Activated CD4-positive, alpha-beta memory T cell treated with anti-CD3 and anti-CD28 coated beads for 36 hours (primary cell): ENCODE data around the gene MYB. TPM values are rescaled to one million over a fixed set of nuclear protein-coding genes. Genes with fewer than 3 reads are reported as not detected.

Experiments
- CTCF ChIA-PET: fragments of 350-600 bp; sonication (Branson Sonifier 250); formaldehyde crosslinking; loops from one replicate; lab custom pipeline; 2021; ENCODE audit warnings: antibody characterized with exemption, inconsistent platforms; lab: Charles Lee
- POLR2A ChIA-PET: fragments of 350-600 bp; sonication (Branson Sonifier 250); formaldehyde crosslinking; loops from one replicate; lab custom pipeline; 2021; ENCODE audit warnings: antibody characterized with exemption; lab: Charles Lee
- DNase-seq: peaks from one replicate; pipeline ENCODE4 v3.0.0-alpha.2; 2020
- H3K27ac Mint-ChIP-seq: one replicate; pipeline ENCODE4 v1.8.0; 2021; ENCODE audit warnings: mixed read lengths
- H3K27me3 Mint-ChIP-seq: one replicate; pipeline ENCODE4 v1.8.0; 2021; ENCODE audit warnings: mixed read lengths
- H3K36me3 Mint-ChIP-seq: one replicate; pipeline ENCODE4 v1.8.0; 2021; ENCODE audit warnings: mixed read lengths
- H3K4me1 Mint-ChIP-seq: one replicate; pipeline ENCODE4 v1.8.0; 2021; ENCODE audit warnings: low read depth, mixed read lengths
- H3K4me3 Mint-ChIP-seq: one replicate; pipeline ENCODE4 v1.8.0; 2021; ENCODE audit warnings: mild to moderate bottlenecking, mixed read lengths
- H3K9me3 Mint-ChIP-seq: one replicate; pipeline ENCODE4 v1.8.0; 2021; ENCODE audit warnings: mixed read lengths
- intact Hi-C: fragments of 100-400 bp; cut with micrococcal nuclease; formaldehyde crosslinking; loops from one replicate; pipeline ENCODE4 v1.15.1; 2023
- total RNA-seq, 2 experiments: library from RNA; stranded (reverse); gene quantifications; one replicate each; pipeline ENCODE4 v1.2.3, GENCODE V29; 2021

MYB gene
- total RNA-seq, 2 experiments from 2014 or later: 19.4 to 19.7 TPM

- peaks cover 14% of the 10 kb centered on the region for H3K4me1 Mint-ChIP-seq
- H3K27me3 Mint-ChIP-seq: no peaks in the 10 kb centered on the region
- intact Hi-C loops: no loop called here
- CTCF ChIA-PET: no interaction called here
- POLR2A ChIA-PET: no interaction called here
- no peak overlapping the region for H3K4me3 Mint-ChIP-seq
- peaks cover 14% of the 10 kb centered on the region for H3K36me3 Mint-ChIP-seq
- H3K9me3 Mint-ChIP-seq: no peaks in the 10 kb centered on the region
- H3K27ac Mint-ChIP-seq: no peak overlapping the region
- DNase-seq: no peak
These were observed 41.5 kb downstream of the MYB start for GRCh38 chr6:135222623-135223022.

- Mint-ChIP-seq H3K27me3 (no peaks in the 10 kb centered on the region), H3K4me1 (peaks cover 14% of the 10 kb centered on the region), H3K27ac (no peak overlapping the region), H3K36me3 (peaks cover 5% of the 10 kb centered on the region), H3K9me3 (no peaks in the 10 kb centered on the region), H3K4me3 (peak overlapping the region; percentile 33)
- ChIA-PET CTCF (no interaction called here), POLR2A (interaction anchor here (1.8 kb wide), 1 partner anchor 11 kb away, joined by 4 read pairs; no protein-coding TSS in a partner anchor)
- intact Hi-C loops: no loop called here
- DNase-seq: no peak
These were observed 43.0 kb downstream of the MYB start for GRCh38 chr6:135224037-135224647.

- intact Hi-C loops: no loop called here
- Mint-ChIP-seq H3K27me3 (no peaks in the 10 kb centered on the region), H3K27ac (no peak overlapping the region), H3K4me3 (no peak overlapping the region), H3K9me3 (no peaks in the 10 kb centered on the region), H3K4me1 (peaks cover 14% of the 10 kb centered on the region), H3K36me3 (peaks cover 2% of the 10 kb centered on the region)
- ChIA-PET POLR2A (interaction anchor here (0.7 kb wide), 1 partner anchor 53 kb away, joined by 3 read pairs; no protein-coding TSS in a partner anchor), CTCF (interaction anchor here (0.6 to 0.7 kb wide), 2 partner anchors 198 to 200 kb away, joined by 3 read pairs; no protein-coding TSS in a partner anchor)
- DNase-seq: no peak
These were observed 44.8 kb downstream of the MYB start for GRCh38 chr6:135225911-135226310.

- Mint-ChIP-seq H3K36me3 (peaks cover 2% of the 10 kb centered on the region), H3K9me3 (no peaks in the 10 kb centered on the region), H3K27ac (no peak overlapping the region), H3K4me3 (no peak overlapping the region), H3K27me3 (no peaks in the 10 kb centered on the region), H3K4me1 (peaks cover 19% of the 10 kb centered on the region)
- ChIA-PET CTCF (interaction anchor here (0.6 to 0.7 kb wide), 2 partner anchors 197 to 201 kb away, joined by 3 read pairs; no protein-coding TSS in a partner anchor), POLR2A (interaction anchor here (0.7 kb wide), 1 partner anchor 52 kb away, joined by 3 read pairs; no protein-coding TSS in a partner anchor)
- no peak for DNase-seq
- intact Hi-C loops: no loop called here
These were observed 45.4 kb downstream of the MYB start for GRCh38 chr6:135226537-135226936.

- intact Hi-C loops: no loop called here
- Mint-ChIP-seq H3K27ac (no peak overlapping the region), H3K4me3 (no peak overlapping the region), H3K27me3 (no peaks in the 10 kb centered on the region), H3K9me3 (no peaks in the 10 kb centered on the region), H3K36me3 (peaks cover 2% of the 10 kb centered on the region), H3K4me1 (peaks cover 23% of the 10 kb centered on the region)
- CTCF ChIA-PET: no interaction called here
- POLR2A ChIA-PET: no interaction called here
- DNase-seq: no peak
These were observed 46.2 kb downstream of the MYB start for GRCh38 chr6:135227349-135227748.

GRCh38 chr6:135227758-135228157 lies 46.6 kb downstream of the MYB start:
- Mint-ChIP-seq H3K4me3 (no peak overlapping the region), H3K9me3 (no peaks in the 10 kb centered on the region), H3K27me3 (no peaks in the 10 kb centered on the region), H3K36me3 (peaks cover 2% of the 10 kb centered on the region), H3K4me1 (peaks cover 23% of the 10 kb centered on the region), H3K27ac (no peak overlapping the region)
- no peak for DNase-seq
- intact Hi-C loops: no loop called here
- ChIA-PET CTCF (no interaction called here), POLR2A (no interaction called here)

- no peaks in the 10 kb centered on the region for H3K27me3 Mint-ChIP-seq
- ChIA-PET CTCF (no interaction called here), POLR2A (no interaction called here)
- intact Hi-C loops: no loop called here
- H3K9me3 Mint-ChIP-seq: no peaks in the 10 kb centered on the region
- no peak overlapping the region for H3K4me3 Mint-ChIP-seq
- no peak for DNase-seq
- no peaks in the 10 kb centered on the region for H3K36me3 Mint-ChIP-seq
- no peak overlapping the region for H3K27ac Mint-ChIP-seq
- H3K4me1 Mint-ChIP-seq: peaks cover 19% of the 10 kb centered on the region
These were observed 47.4 kb downstream of the MYB start for GRCh38 chr6:135228486-135228885.

GRCh38 chr6:135229996-135230395 lies 48.9 kb downstream of the MYB start:
- DNase-seq: no peak
- no peak overlapping the region for H3K4me3 Mint-ChIP-seq
- H3K36me3 Mint-ChIP-seq: no peaks in the 10 kb centered on the region
- peaks cover 19% of the 10 kb centered on the region for H3K4me1 Mint-ChIP-seq
- H3K27me3 Mint-ChIP-seq: no peaks in the 10 kb centered on the region
- H3K27ac Mint-ChIP-seq: no peak overlapping the region
- H3K9me3 Mint-ChIP-seq: no peaks in the 10 kb centered on the region
- intact Hi-C loops: no loop called here
- POLR2A ChIA-PET: no interaction called here
- CTCF ChIA-PET: no interaction called here

GRCh38 chr6:135230711-135231468 lies 49.8 kb downstream of the MYB start:
- peaks cover 19% of the 10 kb centered on the region for H3K4me1 Mint-ChIP-seq
- H3K36me3 Mint-ChIP-seq: no peaks in the 10 kb centered on the region
- no peaks in the 10 kb centered on the region for H3K27me3 Mint-ChIP-seq
- DNase-seq: no peak
- ChIA-PET POLR2A (interaction anchor here (0.6 kb wide), 1 partner anchor 17 kb away, joined by 3 read pairs; no protein-coding TSS in a partner anchor), CTCF (no interaction called here)
- H3K4me3 Mint-ChIP-seq: no peak overlapping the region
- peak overlapping the region; percentile 2 for H3K27ac Mint-ChIP-seq
- no peaks in the 10 kb centered on the region for H3K9me3 Mint-ChIP-seq
- intact Hi-C loops: loop anchor here (1.0 kb wide), 1 partner anchor 67 kb away; no protein-coding TSS in a partner anchor

- H3K9me3 Mint-ChIP-seq: no peaks in the 10 kb centered on the region
- intact Hi-C loops: loop anchor here (1.0 kb wide), 1 partner anchor 67 kb away; no protein-coding TSS in a partner anchor
- POLR2A ChIA-PET: no interaction called here
- H3K36me3 Mint-ChIP-seq: no peaks in the 10 kb centered on the region
- no peak overlapping the region for H3K4me3 Mint-ChIP-seq
- DNase-seq: peak; percentile 60
- no peaks in the 10 kb centered on the region for H3K27me3 Mint-ChIP-seq
- CTCF ChIA-PET: no interaction called here
- peaks cover 20% of the 10 kb centered on the region for H3K4me1 Mint-ChIP-seq
- H3K27ac Mint-ChIP-seq: peak overlapping the region; percentile 2
These were observed 50.3 kb downstream of the MYB start for GRCh38 chr6:135231469-135231844.

- Mint-ChIP-seq H3K4me1 (peaks cover 20% of the 10 kb centered on the region), H3K9me3 (no peaks in the 10 kb centered on the region), H3K36me3 (no peaks in the 10 kb centered on the region), H3K27me3 (no peaks in the 10 kb centered on the region), H3K4me3 (no peak overlapping the region), H3K27ac (no peak overlapping the region)
- DNase-seq: no peak
- ChIA-PET CTCF (no interaction called here), POLR2A (no interaction called here)
- intact Hi-C loops: no loop called here
These were observed 52.8 kb downstream of the MYB start for GRCh38 chr6:135233686-135234491.

- Mint-ChIP-seq H3K36me3 (no peaks in the 10 kb centered on the region), H3K9me3 (no peaks in the 10 kb centered on the region), H3K4me1 (peaks cover 20% of the 10 kb centered on the region), H3K4me3 (no peak overlapping the region), H3K27me3 (no peaks in the 10 kb centered on the region), H3K27ac (no peak overlapping the region)
- DNase-seq: no peak
- intact Hi-C loops: no loop called here
- ChIA-PET POLR2A (no interaction called here), CTCF (no interaction called here)
These were observed 53.3 kb downstream of the MYB start for GRCh38 chr6:135234492-135234780.
